ENCODE data around the gene THPO. TPM values are rescaled to one million over a fixed set of nuclear protein-coding genes. Genes with fewer than 3 reads are reported as not detected.

The THPO gene
- total RNA-seq (not detected in 2 replicates), polyA plus RNA-seq (not detected in 2 replicates), polyA minus RNA-seq (not detected in 2 replicates)
- total RNA-seq (2013) = not detected

- intact Hi-C loops (cut with micrococcal nuclease) = no loop called here
- Histone ChIP-seq H3K4me1 (ENCODE audit: control insufficient read depth in 2 of 2, insufficient read depth in 2 of 2, low read length in 2 of 2) (peaks cover 13 to 15% of the 10 kb centered on the region in 2 donors), H3K4me3 (ENCODE audit: control extremely low read depth in 1 of 5, extremely low read depth in 1 of 5, insufficient read depth in 1 of 5, low read depth in 2 of 5, low read length in 4 of 5) (no peak within 1 kb of the TSS), H4K20me1 (ENCODE audit: control insufficient read depth, insufficient read depth, low read length, poor library complexity, severe bottlenecking) (no peaks in the 10 kb centered on the region), H3K9ac (ENCODE audit: low read length) (no peak within 1 kb of the TSS), H3K4me2 (replicated peaks; ENCODE audit: low read depth, low read length, poor library complexity, severe bottlenecking) (no peak within 1 kb of the TSS), H2AFZ (ENCODE audit: insufficient read depth, low read depth, low read length, poor library complexity, severe bottlenecking) (no peak within 1 kb of the TSS), H3K79me2 (ENCODE audit: control insufficient read depth, insufficient read depth, low read length) (no peaks in the 10 kb centered on the region), H3K36me3 (replicated peaks in 1 of 2; ENCODE audit: control extremely low read depth in 1 of 2, control insufficient read depth in 1 of 2, extremely low read depth in 1 of 2, insufficient read depth in 2 of 2, low read length in 1 of 2) (no peaks in the 10 kb centered on the region), H3K9me3 (ENCODE audit: control extremely low read depth in 1 of 3, control insufficient read depth in 2 of 3, insufficient read depth in 1 of 3, low read length in 2 of 3) (peaks cover 0 to under 1% (median 0%) of the 10 kb centered on the region in 3 donors), H3K27ac (ENCODE audit: low read length in 2 of 2) (no peak within 1 kb of the TSS), H3K27me3 (replicated peaks in 1 of 4; ENCODE audit: control extremely low read depth in 1 of 4, control insufficient read depth in 3 of 4, insufficient read depth in 4 of 4, low read length in 3 of 4) (peaks cover 0 to 61% (median 22%) of the 10 kb centered on the region in 4 experiments)
- DNase-seq = no peak
- TF ChIP-seq CTCF (IDR thresholded peaks at IDR 0.05) = no peak
- no peak for TF ChIP-seq EZH2 (IDR thresholded peaks at IDR 0.05; ENCODE audit: borderline replicate concordance, insufficient read depth, low read depth, low read length, poor library complexity, severe bottlenecking)
- peaks cover 18% of the 10 kb centered on the region for H3K4me1 Mint-ChIP-seq
- H3K27me3 Mint-ChIP-seq = peaks cover 57% of the 10 kb centered on the region
- H3K4me3 Mint-ChIP-seq = peak within 1 kb of the TSS; percentile 79
- no peak within 1 kb of the TSS for H3K27ac Mint-ChIP-seq
- ChIA-PET CTCF (interaction anchor here (0.5 to 1.5 kb wide), 2 partner anchors 9 to 1136 kb away, joined by 3 read pairs; no protein-coding TSS in a partner anchor), POLR2A (no interaction called here)
- 71% methylated on average over 2 of the region's 7 CpGs for WGBS (ENCODE audit: insufficient coverage)
- no peaks in the 10 kb centered on the region for H3K9me3 Mint-ChIP-seq (ENCODE audit: insufficient read depth)
- ATAC-seq (ENCODE audit: low read depth) = no peak
Observed at GRCh38 chr3:184377882-184378445, at the start of gene THPO. TSS of gene THPO (minus strand) at chr3:184378207. CDS start at chr3:184376259, 1,948 bp downstream.

GRCh38 chr3:184426691-184427141 is 48.7 kb upstream of the THPO start:
- Mint-ChIP-seq H3K4me3 (no peak overlapping the region), H3K27me3 (peaks cover 17% of the 10 kb centered on the region), H3K4me1 (no peaks in the 10 kb centered on the region), H3K27ac (no peak overlapping the region), H3K9me3 (ENCODE audit: insufficient read depth) (no peaks in the 10 kb centered on the region)
- no peaks in the 10 kb centered on the region for H3K79me2 ChIP-seq (ENCODE audit: control insufficient read depth, insufficient read depth, low read length)
- ChIA-PET POLR2A (no interaction called here), CTCF (no interaction called here)
- H3K9ac ChIP-seq (ENCODE audit: low read length) = no peak overlapping the region
- H3K4me2 ChIP-seq (replicated peaks; ENCODE audit: low read depth, low read length, poor library complexity, severe bottlenecking) = no peak overlapping the region
- DNase-seq (no peak), ATAC-seq (ENCODE audit: low read depth) (no peak)
- H4K20me1 ChIP-seq (ENCODE audit: control insufficient read depth, insufficient read depth, low read length, poor library complexity, severe bottlenecking) = no peaks in the 10 kb centered on the region
- H3K27ac ChIP-seq (ENCODE audit: low read length in 2 of 2) = no peak overlapping the region
- 91% methylated on average over 11 of the region's 12 CpGs for WGBS (ENCODE audit: insufficient coverage)
- intact Hi-C loops (cut with micrococcal nuclease) = no loop called here
- no peak overlapping the region for H2AFZ ChIP-seq (ENCODE audit: insufficient read depth, low read depth, low read length, poor library complexity, severe bottlenecking)
- H3K4me3 ChIP-seq (ENCODE audit: control extremely low read depth in 1 of 5, extremely low read depth in 1 of 5, insufficient read depth in 1 of 5, low read depth in 2 of 5, low read length in 4 of 5) = no peak overlapping the region
- no peak for TF ChIP-seq CTCF (IDR thresholded peaks at IDR 0.05)
- TF ChIP-seq EZH2 (IDR thresholded peaks at IDR 0.05; ENCODE audit: borderline replicate concordance, insufficient read depth, low read depth, low read length, poor library complexity, severe bottlenecking) = no peak
- peaks cover 0 to 3% (median 0%) of the 10 kb centered on the region in 4 experiments for H3K27me3 ChIP-seq (replicated peaks in 1 of 4; ENCODE audit: control extremely low read depth in 1 of 4, control insufficient read depth in 3 of 4, insufficient read depth in 4 of 4, low read length in 3 of 4)
- H3K9me3 ChIP-seq (ENCODE audit: control extremely low read depth in 1 of 3, control insufficient read depth in 2 of 3, insufficient read depth in 1 of 3, low read length in 2 of 3) = peaks cover 0 to 6% (median 0%) of the 10 kb centered on the region in 3 donors
- H3K4me1 ChIP-seq (ENCODE audit: control insufficient read depth in 2 of 2, insufficient read depth in 2 of 2, low read length in 2 of 2) = no peaks in the 10 kb centered on the region
- no peaks in the 10 kb centered on the region for H3K36me3 ChIP-seq (replicated peaks in 1 of 2; ENCODE audit: control extremely low read depth in 1 of 2, control insufficient read depth in 1 of 2, extremely low read depth in 1 of 2, insufficient read depth in 2 of 2, low read length in 1 of 2)
